Measurements from ENCODE around the gene AQP5.

DNA sequence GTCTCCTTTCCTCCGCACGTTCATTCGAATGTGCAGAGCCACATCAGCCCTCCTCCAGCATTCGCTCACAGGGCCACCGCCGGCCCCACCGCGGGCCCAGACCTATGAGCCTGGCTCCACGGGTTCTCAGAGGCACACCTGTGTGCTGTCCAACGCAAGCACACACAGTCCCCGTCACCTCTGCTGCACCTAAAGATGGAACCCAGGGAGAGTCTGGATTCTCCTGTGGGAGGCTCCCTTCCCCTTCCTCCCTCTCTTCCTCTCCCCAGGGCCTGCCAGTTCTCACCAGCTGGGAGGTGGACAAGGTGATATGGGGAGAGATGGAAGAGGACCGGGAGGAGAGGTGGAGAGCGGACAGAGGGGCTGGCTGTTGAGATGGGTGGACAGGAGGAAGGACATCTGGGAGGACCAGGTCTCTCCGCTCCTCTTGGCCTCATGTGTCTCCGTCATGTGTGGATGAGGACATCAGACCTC is 6.1 kb downstream of the AQP5 start:
- TF ChIP-seq, protein P1, sequence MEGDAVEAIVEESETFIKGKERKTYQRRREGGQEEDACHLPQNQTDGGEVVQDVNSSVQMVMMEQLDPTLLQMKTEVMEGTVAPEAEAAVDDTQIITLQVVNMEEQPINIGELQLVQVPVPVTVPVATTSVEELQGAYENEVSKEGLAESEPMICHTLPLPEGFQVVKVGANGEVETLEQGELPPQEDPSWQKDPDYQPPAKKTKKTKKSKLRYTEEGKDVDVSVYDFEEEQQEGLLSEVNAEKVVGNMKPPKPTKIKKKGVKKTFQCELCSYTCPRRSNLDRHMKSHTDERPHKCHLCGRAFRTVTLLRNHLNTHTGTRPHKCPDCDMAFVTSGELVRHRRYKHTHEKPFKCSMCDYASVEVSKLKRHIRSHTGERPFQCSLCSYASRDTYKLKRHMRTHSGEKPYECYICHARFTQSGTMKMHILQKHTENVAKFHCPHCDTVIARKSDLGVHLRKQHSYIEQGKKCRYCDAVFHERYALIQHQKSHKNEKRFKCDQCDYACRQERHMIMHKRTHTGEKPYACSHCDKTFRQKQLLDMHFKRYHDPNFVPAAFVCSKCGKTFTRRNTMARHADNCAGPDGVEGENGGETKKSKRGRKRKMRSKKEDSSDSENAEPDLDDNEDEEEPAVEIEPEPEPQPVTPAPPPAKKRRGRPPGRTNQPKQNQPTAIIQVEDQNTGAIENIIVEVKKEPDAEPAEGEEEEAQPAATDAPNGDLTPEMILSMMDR (IDR thresholded peaks at IDR 0.05), result no peak
- no peak for TF ChIP-seq ZFX (IDR thresholded peaks at IDR 0.05; ENCODE audit: borderline replicate concordance)
